T follicular helper cell (primary cell): ENCODE measurements around the gene TPBGL.

Experiments
- DNase-seq: peaks from one replicate; pipeline ENCODE4 v3.0.0-alpha.2; 2020; ENCODE audit warnings: low read depth
- total RNA-seq, 2 experiments: gene quantifications; one replicate each; lab custom pipeline; 2026; lab: John Stamatoyannopoulos, UW

The TPBGL gene
- total RNA-seq, result 0 to 0.30 reads per million in 2 experiments

- DNase-seq, result no peak
These were observed at the start of gene TPBGL for GRCh38 chr11:75240311-75241035. TPBGL (plus strand) TSS chr11:75240774; CDS start chr11:75241050, 276 bp downstream.

- no peak for DNase-seq
These were observed 49.2 kb upstream of the TPBGL start for GRCh38 chr11:75191330-75191717.

GRCh38 chr11:75193271-75193670 lies 47.3 kb upstream of the TPBGL start:
- no peak for DNase-seq

GRCh38 chr11:75193711-75194110 lies 46.9 kb upstream of the TPBGL start:
- DNase-seq, result no peak

- no peak for DNase-seq
These were observed 46.4 kb upstream of the TPBGL start for GRCh38 chr11:75194147-75194546.

GRCh38 chr11:75195167-75195962 lies 45.2 kb upstream of the TPBGL start:
- no peak for DNase-seq

GRCh38 chr11:75196426-75196825 lies 44.1 kb upstream of the TPBGL start:
- no peak for DNase-seq

GRCh38 chr11:75197512-75198277 lies 42.9 kb upstream of the TPBGL start:
- no peak for DNase-seq

- no peak for DNase-seq
These were observed 42.1 kb upstream of the TPBGL start for GRCh38 chr11:75198278-75198973.

GRCh38 chr11:75199412-75199955 lies 41.1 kb upstream of the TPBGL start:
- no peak for DNase-seq

- no peak for DNase-seq
These were observed 40.5 kb upstream of the TPBGL start for GRCh38 chr11:75200051-75200450.

GRCh38 chr11:75200531-75200930 lies 40.0 kb upstream of the TPBGL start:
- no peak for DNase-seq

GRCh38 chr11:75201771-75202170 lies 38.8 kb upstream of the TPBGL start:
- DNase-seq, result no peak

GRCh38 chr11:75202195-75202594 lies 38.4 kb upstream of the TPBGL start:
- DNase-seq, result no peak

GRCh38 chr11:75203138-75203537 lies 37.4 kb upstream of the TPBGL start:
- no peak for DNase-seq

- DNase-seq, result no peak
These were observed 36.9 kb upstream of the TPBGL start for GRCh38 chr11:75203641-75204011.

GRCh38 chr11:75204012-75204674 lies 36.4 kb upstream of the TPBGL start:
- no peak for DNase-seq

GRCh38 chr11:75204685-75205563 lies 35.6 kb upstream of the TPBGL start:
- DNase-seq, result peak; percentile 65

GRCh38 chr11:75205564-75206020 lies 35.0 kb upstream of the TPBGL start:
- no peak for DNase-seq

GRCh38 chr11:75208446-75208845 lies 32.1 kb upstream of the TPBGL start:
- no peak for DNase-seq
